Spleen (tissue), 7 donors: ENCODE data around the gene TNFAIP2.

ENCODE experiments used
- POLR2A ChIP-seq, 3 donors: fragments of 450-650 bp; IDR thresholded peaks; one replicate each; pipeline ENCODE4 v1.5.1; 2017; ENCODE audit warnings: antibody characterized with exemption in 3 of 3, mild to moderate bottlenecking in 1 of 3
- POLR2AphosphoS5 ChIP-seq, 3 donors: sonication (generic); formaldehyde crosslinking; IDR thresholded peaks; one replicate each; pipeline ENCODE4 v1.5.1; 2017; ENCODE audit warnings: antibody characterized with exemption in 3 of 3
- TF ChIP-seq, protein P1 (sequence below), 11 experiments: fragments of 200-600 bp in 7 of 11; fragments of 450-650 bp in 4 of 11; sonication (generic) in 4 of 11; IDR thresholded peaks in 8 of 11; conservative IDR thresholded peaks in 3 of 11; 1 replicate in 7 of 11; 2 replicates in 4 of 11; pipeline versions ENCODE4 v1.4.0 to v1.8.0; 2016 to 2021; ENCODE audit warnings: antibody characterized with exemption in 11 of 11, inconsistent platforms in 4 of 11, mild to moderate bottlenecking in 1 of 11
- donor health status: DM: no; HTN: no; CAD: no; lungs with moderate emphysema.
- donor health status: DM: no; HTN: no; CAD: no.
- donor health status: DM: no; HTN: no; CAD: no.

DNA sequence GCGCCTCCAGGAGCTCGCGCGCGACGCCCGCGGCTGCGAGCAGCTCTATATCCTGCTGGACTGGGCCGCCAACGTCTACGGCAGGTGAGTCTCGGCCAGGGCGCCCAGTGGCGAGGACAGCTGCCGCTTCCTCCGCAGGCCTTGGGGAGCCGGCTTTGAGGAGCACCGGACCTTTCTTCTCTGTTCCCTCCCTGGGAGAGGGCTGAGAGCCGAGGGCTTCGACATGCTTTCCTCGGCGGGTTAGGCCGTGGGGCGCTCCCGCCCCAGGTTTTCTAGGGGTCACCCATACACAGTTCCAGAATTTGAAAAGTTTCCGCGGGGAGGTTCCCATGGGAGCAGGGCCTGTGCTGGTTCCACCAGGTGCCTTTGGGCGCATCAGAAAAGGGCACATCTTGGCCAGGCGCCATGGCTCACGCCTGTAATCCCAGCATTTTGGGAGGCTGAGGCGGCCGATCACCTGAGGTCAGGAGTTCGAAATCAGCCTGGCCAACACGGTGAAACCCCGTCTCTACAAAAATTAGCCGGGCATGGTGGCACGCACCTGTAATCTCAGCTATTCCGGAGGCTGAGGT lies 20.5 kb upstream of the TNFAIP2 start:
- TF ChIP-seq, protein P1, sequence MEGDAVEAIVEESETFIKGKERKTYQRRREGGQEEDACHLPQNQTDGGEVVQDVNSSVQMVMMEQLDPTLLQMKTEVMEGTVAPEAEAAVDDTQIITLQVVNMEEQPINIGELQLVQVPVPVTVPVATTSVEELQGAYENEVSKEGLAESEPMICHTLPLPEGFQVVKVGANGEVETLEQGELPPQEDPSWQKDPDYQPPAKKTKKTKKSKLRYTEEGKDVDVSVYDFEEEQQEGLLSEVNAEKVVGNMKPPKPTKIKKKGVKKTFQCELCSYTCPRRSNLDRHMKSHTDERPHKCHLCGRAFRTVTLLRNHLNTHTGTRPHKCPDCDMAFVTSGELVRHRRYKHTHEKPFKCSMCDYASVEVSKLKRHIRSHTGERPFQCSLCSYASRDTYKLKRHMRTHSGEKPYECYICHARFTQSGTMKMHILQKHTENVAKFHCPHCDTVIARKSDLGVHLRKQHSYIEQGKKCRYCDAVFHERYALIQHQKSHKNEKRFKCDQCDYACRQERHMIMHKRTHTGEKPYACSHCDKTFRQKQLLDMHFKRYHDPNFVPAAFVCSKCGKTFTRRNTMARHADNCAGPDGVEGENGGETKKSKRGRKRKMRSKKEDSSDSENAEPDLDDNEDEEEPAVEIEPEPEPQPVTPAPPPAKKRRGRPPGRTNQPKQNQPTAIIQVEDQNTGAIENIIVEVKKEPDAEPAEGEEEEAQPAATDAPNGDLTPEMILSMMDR (IDR thresholded peaks at IDR 0.05 in 8 of 11, conservative IDR thresholded peaks at IDR 0.05 in 3 of 11) = no peak
- TF ChIP-seq POLR2A (IDR thresholded peaks at IDR 0.05) (no peak), POLR2AphosphoS5 (IDR thresholded peaks at IDR 0.05) (no peak)
